HCT116 (cell line): Measurements from ENCODE around the gene FBXL16. TPM values are rescaled to one million over a fixed set of nuclear protein-coding genes. Genes with fewer than 3 reads are reported as not detected.

Experiments used
- ATAC-seq: fragments of 200-7000 bp; cut with Tn5 transposase; 2 replicates; pipeline ENCODE4 v1.9.1; 2020; ENCODE audit warnings: mild to moderate bottlenecking, moderate library complexity
- BruUV-seq: library from RNA; stranded (reverse); fragments of 400-500 nt; replicated peaks from 2 replicates; lab custom pipeline; 2021; lab: Mats Ljungman, UMichigan
- CTCF ChIA-PET: fragments of 300-600 bp; sonication (Branson Sonifier 250); formaldehyde crosslinking; loops from one replicate; lab custom pipeline; 2021; ENCODE audit warnings: antibody characterized with exemption; lab: Charles Lee
- POLR2A ChIA-PET: fragments of 300-600, 350-600 bp; sonication (Branson Sonifier 250); formaldehyde crosslinking; loops from one replicate; lab custom pipeline; 2021; ENCODE audit warnings: antibody characterized with exemption; lab: Charles Lee
- RAD21 ChIA-PET, 2 experiments: fragments of 300-600 bp; sonication (Branson Sonifier 250); formaldehyde crosslinking; loops; one replicate each; lab custom pipeline; 2023; ENCODE audit warnings: low total read pairs in 2 of 2; ENCODE audit not compliant: uncharacterized antibody in 2 of 2, unreplicated experiment in 2 of 2, low non-redundant PET in 1 of 2; lab: Charles Lee
- DNase-seq: peaks from one replicate; pipeline ENCODE4 v3.0.0-alpha.2; 2010; ENCODE audit warnings: low read depth, low spot score
- H2AFZ ChIP-seq: fragments of 200-600 bp; shearing (Covaris generic), sonication (generic); 2 replicates; pipeline ENCODE4 v1.6.1; 2017; ENCODE audit warnings: low read depth, mixed run types, mixed read lengths, antibody characterized with exemption, low read length; ENCODE audit not compliant: poor library complexity, severe bottlenecking
- H3K27ac ChIP-seq: 2 replicates; pipeline ENCODE4 v1.5.1; 2012; ENCODE audit warnings: low read depth, low read length
- H3K27me3 ChIP-seq: fragments of 200-600 bp; sonication (generic); 2 replicates; pipeline ENCODE4 v1.6.1; 2016; ENCODE audit warnings: mixed run types, low read length, mixed read lengths; ENCODE audit not compliant: insufficient read depth
- H3K36me3 ChIP-seq, 2 experiments: fragments of 200-500 bp in 1 of 2; fragments of 200-600 bp in 1 of 2; sonication (Bioruptor generic) in 1 of 2; sonication (generic) in 1 of 2; 2 replicates each; pipeline versions ENCODE4 v1.5.1 to v1.6.1; 2014 to 2016; ENCODE audit warnings: low read length in 2 of 2, inconsistent platforms in 1 of 2, mixed read lengths in 1 of 2, mixed run types in 1 of 2; ENCODE audit not compliant: insufficient read depth in 2 of 2, control insufficient read depth in 1 of 2
- H3K4me1 ChIP-seq, 2 experiments: fragments of 200-600 bp in 1 of 2; sonication (generic) in 1 of 2; 2 replicates each; pipeline versions ENCODE4 v1.5.1 to v1.6.1; 2012 to 2017; ENCODE audit warnings: low read length in 2 of 2, inconsistent platforms in 1 of 2, mild to moderate bottlenecking in 1 of 2, mixed read lengths in 1 of 2, mixed run types in 1 of 2, moderate library complexity in 1 of 2; ENCODE audit not compliant: insufficient read depth in 2 of 2, control insufficient read depth in 1 of 2
- H3K4me2 ChIP-seq: fragments of 200-600 bp; sonication (generic); 2 replicates; pipeline ENCODE4 v1.6.1; 2017; ENCODE audit warnings: mixed run types, low read length, mixed read lengths
- H3K4me3 ChIP-seq, 2 experiments: fragments of 200-600 bp in 1 of 2; sonication (generic) in 1 of 2; replicated peaks in 1 of 2; 2 replicates each; pipeline ENCODE4 v1.5.1; 2011 to 2016; ENCODE audit warnings: low read length in 2 of 2, control low read depth in 1 of 2, low read depth in 1 of 2, mild to moderate bottlenecking in 1 of 2, mixed read lengths in 1 of 2, mixed run types in 1 of 2
- H3K79me2 ChIP-seq: fragments of 200-600 bp; sonication (generic); 2 replicates; pipeline ENCODE4 v1.6.1; 2017; ENCODE audit warnings: mild to moderate bottlenecking, mixed run types, low read length, moderate library complexity, mixed read lengths; ENCODE audit not compliant: insufficient read depth
- H3K9ac ChIP-seq: fragments of 200-600 bp; sonication (generic); 2 replicates; pipeline ENCODE4 v1.6.1; 2016; ENCODE audit warnings: low read length, mixed read lengths
- H3K9me2 ChIP-seq: fragments of 200-600 bp; sonication (generic), shearing (Covaris generic); 2 replicates; pipeline ENCODE4 v1.6.1; 2017; ENCODE audit warnings: mixed run types, mild to moderate bottlenecking, moderate library complexity; ENCODE audit not compliant: insufficient read depth
- H3K9me3 ChIP-seq, 2 experiments: fragments of 200-500 bp in 1 of 2; fragments of 200-600 bp in 1 of 2; sonication (Bioruptor generic) in 1 of 2; sonication (generic) in 1 of 2; 2 replicates each; pipeline ENCODE4 v1.6.1; 2014 to 2017; ENCODE audit warnings: low read length in 2 of 2, mixed read lengths in 2 of 2, inconsistent platforms in 1 of 2, low read depth in 1 of 2, mild to moderate bottlenecking in 1 of 2, mixed run types in 1 of 2, moderate library complexity in 1 of 2; ENCODE audit not compliant: control insufficient read depth in 1 of 2, insufficient read depth in 1 of 2
- H4K20me1 ChIP-seq: fragments of 200-600 bp; sonication (generic), shearing (Covaris generic); 2 replicates; pipeline ENCODE4 v1.6.1; 2017; ENCODE audit warnings: mixed run types, mild to moderate bottlenecking, moderate library complexity; ENCODE audit not compliant: insufficient read depth
- CTCF ChIP-seq, 3 experiments: fragments of 200-600 bp in 1 of 3; sonication (generic) in 1 of 3; IDR thresholded peaks in 2 of 3; conservative IDR thresholded peaks in 1 of 3; 2 replicates each; pipeline ENCODE4 v1.5.1; 2012 to 2017; ENCODE audit warnings: low read depth in 2 of 3, low read length in 2 of 3, antibody characterized with exemption in 1 of 3, borderline replicate concordance in 1 of 3, control low read depth in 1 of 3, mild to moderate bottlenecking in 1 of 3, mixed read lengths in 1 of 3, mixed run types in 1 of 3, moderate library complexity in 1 of 3; ENCODE audit not compliant: insufficient read depth in 1 of 3
- MAX ChIP-seq: IDR thresholded peaks from 2 replicates; pipeline ENCODE4 v1.6.1; 2012
- RAD21 ChIP-seq: IDR thresholded peaks from 2 replicates; pipeline ENCODE4 v1.6.1; 2012; ENCODE audit warnings: low read depth, mild to moderate bottlenecking
- intact Hi-C: fragments of 100-400 bp; cut with micrococcal nuclease; formaldehyde crosslinking; loops from 2 replicates; pipeline ENCODE4 v1.10.0; 2022
- total RNA-seq: library from RNA; stranded (reverse); gene quantifications from one replicate; pipeline ENCODE4 v1.2.1, GENCODE V29; 2021; ENCODE audit not compliant: unreplicated experiment

FBXL16 gene
- total RNA-seq, 1 experiment from 2014 or later, result 49.7 TPM

- BruUV-seq, result no TSS peak
- H3K36me3 ChIP-seq, result peaks cover 0 to 26% of the 10 kb centered on the region in 2 experiments; a peak in 2 of 4 replicates
Measured at GRCh38 chr16:680967-681745, 24.4 kb downstream of the FBXL16 start.

More at GRCh38 chr16:680967-681745, 24.4 kb downstream of the FBXL16 start:
- no peak for DNase-seq
- TF ChIP-seq CTCF (IDR thresholded peaks at IDR 0.05 in 2 of 3, conservative IDR thresholded peaks at IDR 0.05 in 1 of 3; ENCODE audit: borderline replicate concordance in 1 of 3, insufficient read depth in 1 of 3, low read depth in 2 of 3, low read length in 2 of 3) (peak in 1 of 3 experiments; percentile 14; a peak in 2 of 6 replicates), MAX (no peak), RAD21 (no peak)
- H3K79me2 ChIP-seq, result peaks cover 38% of the 10 kb centered on the region
- peak overlapping the region; percentile 92 for H3K9ac ChIP-seq
- CTCF ChIA-PET, result interaction anchor here (1.1 kb wide), 1 partner anchor 9 kb away, joined by 3 read pairs; the partner anchor contains the start of gene WDR24
- H3K27ac ChIP-seq, result peak overlapping the region; percentile 98
- peak overlapping the region; percentile 97 for H3K4me2 ChIP-seq
- ATAC-seq, result peak; percentile 5; the same call in 1 of the 2 replicates
- POLR2A ChIA-PET, result no interaction called here
- RAD21 ChIA-PET, result no interaction called here
- H3K9me2 ChIP-seq, result no peaks in the 10 kb centered on the region
- H3K4me3 ChIP-seq, result peak overlapping the region; percentile 66 to 90
- no peaks in the 10 kb centered on the region for H4K20me1 ChIP-seq
- H2AFZ ChIP-seq, result no peak overlapping the region
- H3K9me3 ChIP-seq, result no peaks in the 10 kb centered on the region
- intact Hi-C loops, result no loop called here
- H3K4me1 ChIP-seq, result peaks cover 13 to 54% of the 10 kb centered on the region in 2 experiments
- no peaks in the 10 kb centered on the region for H3K27me3 ChIP-seq
